Stimulated activated naive CD4-positive, alpha-beta T cell (primary cell): Measurements from ENCODE around the gene TNS3.
"Not testable (repeated sequence)": the region's sequence is repeated elsewhere in the genome, so short reads cannot be mapped to it uniquely, and the experiment has no call there.

Experiments
- DNase-seq, 6 experiments: peaks; one replicate each; lab custom pipeline; 2025; lab: John Stamatoyannopoulos, UW

Gene TNS3

GRCh38 chr7:47602272-47603004 lies 20.5 kb upstream of the TNS3 start:
- DNase-seq = no peak

DNA sequence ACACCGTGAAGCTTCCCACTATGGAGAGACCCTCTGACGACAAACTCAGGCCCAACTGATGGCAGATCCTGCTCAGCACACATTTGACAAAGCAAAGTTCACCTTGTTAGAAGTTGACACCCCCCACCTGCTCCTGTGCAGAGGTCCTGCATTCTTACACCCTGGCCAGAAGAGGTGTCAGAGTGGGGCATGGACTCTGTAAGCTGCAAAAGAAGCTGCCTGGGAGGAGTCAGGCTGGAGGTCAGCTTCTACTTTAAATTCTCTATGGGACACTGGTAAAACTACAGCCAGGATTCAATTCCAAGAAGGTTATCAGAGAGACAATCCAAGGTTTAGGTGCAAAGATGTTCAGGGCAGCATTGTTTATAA lies 20.0 kb upstream of the TNS3 start:
- DNase-seq = no peak

DNA sequence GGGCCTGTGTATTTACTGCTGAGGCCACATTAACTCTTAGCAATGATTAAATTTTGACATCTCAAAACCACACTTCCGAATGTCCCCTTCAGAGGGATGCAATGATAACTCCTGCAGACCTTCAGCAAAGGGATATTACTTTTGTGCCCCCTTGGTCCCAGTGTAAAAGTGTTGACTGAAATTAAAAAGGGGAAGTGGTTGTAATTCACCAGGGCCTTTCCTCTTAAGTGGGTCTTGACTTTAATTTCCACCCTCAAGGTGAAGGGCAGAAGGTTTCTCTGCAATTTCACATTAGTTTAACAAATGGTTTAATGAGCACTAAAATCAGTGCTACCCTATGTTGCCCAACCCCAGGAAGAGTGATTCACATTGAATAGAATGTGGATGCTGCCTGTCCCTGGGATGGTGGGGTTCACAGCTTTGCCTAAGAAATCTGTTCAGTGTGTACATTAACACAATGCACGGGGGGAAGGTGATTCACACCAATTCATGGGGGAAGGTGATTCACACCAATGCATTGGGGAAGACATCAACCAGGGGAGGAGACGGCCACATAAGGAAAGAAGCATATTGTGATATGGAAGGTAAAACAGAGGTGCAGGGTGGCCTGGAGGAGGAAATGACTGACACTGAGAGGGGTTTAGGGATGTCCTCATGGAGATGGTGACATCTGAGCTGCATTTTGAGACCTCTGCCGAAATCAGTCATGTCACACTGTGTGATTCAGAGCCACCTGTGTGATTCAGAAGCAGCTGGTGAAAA lies 19.4 kb upstream of the TNS3 start:
- DNase-seq = no peak

DNA sequence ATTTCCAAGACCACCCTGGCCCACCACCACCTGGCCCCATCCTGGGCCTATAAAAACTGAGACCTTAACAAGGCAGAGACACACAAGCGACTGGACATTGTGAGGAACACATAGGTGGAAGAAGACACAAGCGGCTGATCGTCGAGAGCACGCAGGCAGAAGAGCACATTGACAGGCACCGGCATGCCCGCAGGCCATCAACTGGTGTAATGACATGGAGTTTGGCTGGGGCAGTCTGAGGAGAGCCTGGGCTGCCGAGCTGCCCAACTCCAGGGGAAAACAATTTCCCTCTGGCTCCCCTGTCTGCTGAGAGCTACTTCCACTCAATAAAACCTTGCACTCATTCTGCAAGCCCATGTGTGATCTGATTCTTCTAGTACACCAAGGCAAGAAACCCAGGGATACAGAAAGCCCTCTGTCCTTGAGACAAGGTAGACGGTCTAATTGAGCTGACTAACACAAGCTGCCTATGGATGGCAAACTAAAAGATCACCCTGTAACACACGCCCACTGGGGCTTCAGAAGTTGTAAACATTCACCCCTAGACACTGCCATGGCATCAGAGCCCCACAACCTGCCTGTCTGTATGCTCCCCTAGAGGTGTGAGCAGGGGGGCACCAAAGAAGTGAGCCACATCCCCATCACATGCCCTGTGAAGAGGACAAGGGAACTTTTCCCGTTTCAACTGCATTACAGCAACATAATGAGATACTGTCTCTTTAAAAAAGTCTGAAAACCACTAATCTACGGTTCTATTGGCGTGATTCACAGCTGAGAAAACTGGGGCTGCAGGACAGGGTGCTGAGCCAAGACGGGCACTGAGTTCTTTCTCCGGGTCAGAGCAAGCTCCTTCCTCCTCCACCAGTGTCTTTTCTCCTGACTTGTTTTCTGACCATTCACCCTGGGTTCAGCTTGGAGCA lies 18.5 kb upstream of the TNS3 start:
- DNase-seq = no peak

- DNase-seq = no peak
These were observed 15.5 kb upstream of the TNS3 start for GRCh38 chr7:47597379-47597778.

- no peak for DNase-seq
These were observed 14.7 kb upstream of the TNS3 start for GRCh38 chr7:47596502-47597202.

DNA sequence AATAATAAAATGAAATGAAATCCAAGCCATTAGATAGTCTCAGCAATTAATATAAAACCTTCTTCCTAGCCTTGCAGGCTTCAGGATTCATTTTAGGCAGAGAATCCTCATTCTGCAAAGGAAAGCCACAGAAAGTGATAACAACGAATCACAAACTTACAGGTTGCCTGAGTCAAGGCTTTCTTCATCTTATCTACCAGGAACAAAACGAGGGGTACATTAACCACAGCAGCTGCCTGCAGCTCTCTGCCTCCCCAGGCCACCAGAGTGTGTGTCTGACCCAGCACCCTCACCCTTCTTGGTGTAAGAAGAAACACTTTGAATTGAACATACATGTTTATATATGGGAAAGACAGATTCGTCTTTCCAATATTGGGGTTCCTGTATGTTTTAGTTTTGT lies 12.5 kb upstream of the TNS3 start:
- DNase-seq = no peak

GRCh38 chr7:47591655-47592572 lies 10.0 kb upstream of the TNS3 start:
- DNase-seq = no peak

DNA sequence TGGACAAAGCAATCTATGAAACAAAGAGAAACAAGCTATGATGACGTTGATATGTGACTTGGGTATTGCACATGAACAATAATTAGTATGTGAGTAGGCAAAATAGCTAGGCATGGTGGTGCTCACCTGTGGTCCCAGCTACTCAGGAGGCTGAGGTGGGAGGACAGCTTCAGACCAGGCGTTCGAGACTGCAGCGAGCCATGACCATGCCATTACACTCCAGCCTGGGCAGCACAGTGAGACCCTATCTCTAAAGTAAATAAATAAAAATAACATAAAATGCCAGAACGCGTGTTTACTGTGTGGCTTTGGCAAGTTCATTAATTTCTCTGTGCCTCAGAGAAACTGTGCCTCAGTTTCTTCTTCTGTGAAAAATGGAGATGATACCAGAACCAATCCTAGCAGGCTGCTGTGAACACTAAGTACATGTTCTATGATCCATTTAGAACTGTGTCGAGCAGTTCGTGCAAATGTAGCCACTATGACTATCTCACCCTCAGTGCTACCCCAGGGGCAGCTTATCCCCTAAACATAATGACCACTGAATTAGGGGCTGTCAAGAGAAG lies 9.3 kb upstream of the TNS3 start:
- DNase-seq = no peak

GRCh38 chr7:47590215-47590614 lies 8.3 kb upstream of the TNS3 start:
- DNase-seq = not testable (repeated sequence)

DNA sequence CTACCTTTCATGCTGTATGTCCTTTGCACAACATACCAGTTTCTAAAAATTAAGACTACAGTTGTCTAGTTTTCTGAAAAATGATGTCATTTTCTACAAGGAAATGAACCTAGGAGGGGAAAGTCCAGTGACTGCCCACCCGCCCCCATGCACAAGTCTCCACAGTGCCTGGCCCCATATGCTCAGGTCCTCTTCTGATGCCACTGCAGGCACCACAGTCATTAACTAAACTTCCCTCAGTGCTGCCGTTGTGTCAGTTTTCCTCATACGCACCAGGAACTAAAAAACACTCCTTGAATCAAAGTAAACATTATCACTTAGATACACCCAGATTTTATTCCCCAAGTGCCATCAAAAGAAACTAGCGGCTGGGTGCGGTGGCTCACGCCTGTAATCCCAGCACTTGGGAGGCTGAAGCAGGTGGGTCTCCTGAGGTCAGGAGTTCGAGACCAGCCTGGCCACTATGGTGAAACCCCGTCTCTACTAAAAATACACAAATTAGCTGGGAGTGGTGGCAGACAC lies 6.9 kb upstream of the TNS3 start:
- no peak for DNase-seq

DNA sequence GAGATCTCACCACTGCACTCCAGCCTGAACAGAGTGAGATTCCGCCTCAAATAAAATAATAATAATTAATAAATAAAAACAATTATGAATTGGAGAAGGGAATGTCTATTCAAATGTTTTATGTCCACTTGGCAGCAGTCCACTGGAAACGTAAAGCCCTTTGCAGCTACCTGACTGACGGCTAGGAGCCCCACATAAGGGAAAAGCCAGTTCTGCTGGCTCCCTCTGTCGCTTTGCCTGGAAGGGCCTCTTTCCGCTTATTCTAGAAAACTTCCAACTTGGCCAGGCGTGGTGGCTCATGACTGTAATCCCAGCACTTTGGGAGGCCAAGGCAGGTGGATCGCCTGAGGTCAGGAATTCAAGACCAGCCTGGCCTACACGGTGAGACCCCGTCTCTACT lies 6.1 kb upstream of the TNS3 start:
- no peak for DNase-seq

GRCh38 chr7:47587351-47587750 lies 5.4 kb upstream of the TNS3 start:
- DNase-seq = no peak

DNA sequence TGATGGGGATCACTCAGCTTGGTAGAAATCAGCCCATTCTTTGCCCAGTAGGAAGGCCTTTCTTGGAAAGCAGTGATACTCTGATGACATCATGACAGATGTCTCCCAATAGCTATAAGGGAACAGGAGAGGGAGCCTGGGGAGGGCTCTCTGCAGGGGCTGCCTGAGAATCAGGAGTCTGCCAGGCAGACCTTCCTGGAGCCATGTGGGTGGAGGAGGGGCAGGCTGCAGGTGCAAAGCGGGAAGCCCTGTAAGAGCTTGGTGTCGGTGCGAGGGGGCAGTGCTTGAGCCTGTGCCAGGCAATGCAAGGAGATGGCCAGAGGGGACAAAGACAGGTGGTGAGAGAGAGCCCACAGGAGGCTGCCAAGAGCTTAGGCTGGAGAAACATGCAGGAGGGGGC lies 5.0 kb upstream of the TNS3 start:
- no peak for DNase-seq

DNA sequence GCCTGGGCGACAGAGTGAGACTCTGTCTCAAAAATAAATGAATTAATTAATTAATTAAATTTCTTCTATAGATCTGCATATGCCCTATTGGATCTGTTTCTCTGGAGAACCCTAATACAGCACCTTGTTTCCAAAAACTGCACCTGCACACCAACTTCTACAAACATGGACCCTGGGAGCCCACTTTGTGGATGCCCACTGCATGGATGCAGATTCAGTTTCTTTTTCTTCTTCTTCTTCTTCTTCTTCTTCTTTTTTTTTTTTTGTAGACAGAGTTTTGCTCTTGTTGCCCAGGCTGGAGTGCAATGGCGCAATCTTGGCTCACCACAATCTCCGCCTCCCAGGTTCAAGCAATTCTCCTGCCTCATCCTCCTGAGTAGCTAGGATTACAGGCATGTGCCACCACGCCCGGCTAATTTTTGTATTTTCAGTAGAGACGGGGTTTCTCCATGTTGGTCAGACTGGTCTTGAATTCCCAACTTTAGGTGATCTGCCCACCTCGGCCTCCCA lies 4.3 kb upstream of the TNS3 start:
- not testable (repeated sequence) for DNase-seq

- no peak for DNase-seq
These were observed 2.6 kb upstream of the TNS3 start for GRCh38 chr7:47584536-47584895.

GRCh38 chr7:47583739-47584535 lies 2.0 kb upstream of the TNS3 start:
- DNase-seq = no peak

GRCh38 chr7:47582764-47583738 lies 1.1 kb upstream of the TNS3 start:
- no peak for DNase-seq
